Measurements from ENCODE around the gene FHIT. TPM values are rescaled to one million over a fixed set of nuclear protein-coding genes. Genes with fewer than 3 reads are reported as not detected.

FHIT gene
- total RNA-seq, 1 donor from 2014 or later, result 5.7 TPM

DNA sequence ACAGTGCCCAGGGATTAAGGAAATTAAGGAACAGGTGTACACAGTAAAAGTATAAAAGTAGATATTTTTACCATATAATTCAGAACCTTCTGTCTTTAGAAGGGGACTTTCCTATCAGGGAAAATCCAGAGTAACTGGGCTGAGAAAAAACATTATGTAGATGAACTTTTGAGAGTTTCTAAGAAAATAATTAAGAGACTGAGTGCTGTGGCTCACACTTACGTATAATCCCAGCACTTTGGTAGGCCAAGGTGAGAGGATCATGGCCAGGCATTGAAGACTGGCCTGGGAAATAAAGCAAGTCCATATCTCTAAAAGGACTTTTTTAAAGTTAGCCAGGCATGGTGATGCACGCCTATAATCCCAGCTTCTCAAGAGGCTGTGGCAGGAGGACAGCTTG, 1021.8 kb downstream of the FHIT start:
- Histone ChIP-seq H4K20me1 (ENCODE audit: low read depth) (no peaks in the 10 kb centered on the region), H3K4me2 (no peak overlapping the region), H2AFZ (replicated peaks) (no peak overlapping the region), H3K9ac (no peak overlapping the region), H3K27ac (no peak overlapping the region), H3K36me3 (no peaks in the 10 kb centered on the region), H3F3A (ENCODE audit: low read depth) (no peaks in the 10 kb centered on the region), H3K4me1 (no peaks in the 10 kb centered on the region), H3K9me3 (ENCODE audit: low read depth) (no peaks in the 10 kb centered on the region), H3K27me3 (no peaks in the 10 kb centered on the region), H3K4me3 (no peak overlapping the region), H3K79me2 (ENCODE audit: low read depth) (no peaks in the 10 kb centered on the region)
- Mint-ChIP-seq H3K27ac (no peak overlapping the region), H3K4me1 (no peaks in the 10 kb centered on the region), H3K27me3 (ENCODE audit: insufficient read depth, low read depth) (no peaks in the 10 kb centered on the region), H3K4me3 (no peak overlapping the region), H3K9me3 (no peaks in the 10 kb centered on the region), H3K36me3 (no peaks in the 10 kb centered on the region)
- DNase-seq (ENCODE audit: low spot score), result no peak
- no peak for TF ChIP-seq EZH2 (IDR thresholded peaks at IDR 0.05)
- TF ChIP-seq EZH2phosphoT487 (IDR thresholded peaks at IDR 0.05), result no peak
- TF ChIP-seq, protein P1, sequence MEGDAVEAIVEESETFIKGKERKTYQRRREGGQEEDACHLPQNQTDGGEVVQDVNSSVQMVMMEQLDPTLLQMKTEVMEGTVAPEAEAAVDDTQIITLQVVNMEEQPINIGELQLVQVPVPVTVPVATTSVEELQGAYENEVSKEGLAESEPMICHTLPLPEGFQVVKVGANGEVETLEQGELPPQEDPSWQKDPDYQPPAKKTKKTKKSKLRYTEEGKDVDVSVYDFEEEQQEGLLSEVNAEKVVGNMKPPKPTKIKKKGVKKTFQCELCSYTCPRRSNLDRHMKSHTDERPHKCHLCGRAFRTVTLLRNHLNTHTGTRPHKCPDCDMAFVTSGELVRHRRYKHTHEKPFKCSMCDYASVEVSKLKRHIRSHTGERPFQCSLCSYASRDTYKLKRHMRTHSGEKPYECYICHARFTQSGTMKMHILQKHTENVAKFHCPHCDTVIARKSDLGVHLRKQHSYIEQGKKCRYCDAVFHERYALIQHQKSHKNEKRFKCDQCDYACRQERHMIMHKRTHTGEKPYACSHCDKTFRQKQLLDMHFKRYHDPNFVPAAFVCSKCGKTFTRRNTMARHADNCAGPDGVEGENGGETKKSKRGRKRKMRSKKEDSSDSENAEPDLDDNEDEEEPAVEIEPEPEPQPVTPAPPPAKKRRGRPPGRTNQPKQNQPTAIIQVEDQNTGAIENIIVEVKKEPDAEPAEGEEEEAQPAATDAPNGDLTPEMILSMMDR (IDR thresholded peaks at IDR 0.05), result no peak

DNA sequence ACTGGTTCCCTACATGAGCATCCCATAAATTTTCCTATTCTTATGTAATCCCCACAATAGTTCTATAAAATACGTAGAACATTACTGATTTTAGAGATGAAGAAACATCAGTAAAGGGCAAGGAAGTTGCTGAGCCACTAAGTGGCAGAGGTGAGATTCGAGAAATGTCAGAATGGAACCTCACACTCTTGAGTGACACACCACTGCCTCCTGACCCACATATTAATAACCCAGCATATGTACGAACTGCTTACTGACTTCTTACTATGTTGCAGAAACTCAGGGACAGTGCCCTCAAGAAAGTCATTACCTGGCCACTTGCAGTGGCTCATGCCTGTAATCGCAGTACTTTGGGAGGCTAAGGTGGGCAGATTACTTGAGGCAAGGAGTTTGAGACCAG, 1022.4 kb downstream of the FHIT start:
- TF ChIP-seq, protein P1 (IDR thresholded peaks at IDR 0.05), result no peak
- no peak for TF ChIP-seq EZH2 (IDR thresholded peaks at IDR 0.05)
- no peak for TF ChIP-seq EZH2phosphoT487 (IDR thresholded peaks at IDR 0.05)
- H3K27me3 ChIP-seq, result no peaks in the 10 kb centered on the region
- H3K9me3 Mint-ChIP-seq, result no peaks in the 10 kb centered on the region

DNA sequence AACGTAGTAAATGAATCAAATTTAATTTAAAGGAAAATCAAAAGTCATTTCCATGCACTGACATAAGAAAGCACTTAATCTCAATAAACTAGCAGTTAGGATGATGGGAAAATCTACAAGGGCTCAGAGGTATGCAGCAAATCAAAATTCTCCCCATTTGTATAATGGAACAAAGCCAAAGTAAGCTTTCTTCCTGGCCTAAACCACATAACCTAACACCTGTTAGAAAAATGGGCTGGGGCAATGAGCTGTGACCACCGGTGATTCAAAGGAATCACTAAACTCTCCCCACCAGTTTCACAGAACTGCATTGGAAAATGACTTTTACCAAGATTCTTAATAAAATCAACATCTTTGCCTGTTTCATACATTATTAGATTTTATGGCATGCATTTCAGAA, 1024.3 kb downstream of the FHIT start:
- no peaks in the 10 kb centered on the region for H3K79me2 ChIP-seq (ENCODE audit: low read depth)
- H3K9me3 ChIP-seq (ENCODE audit: low read depth), result no peaks in the 10 kb centered on the region
- Mint-ChIP-seq H3K27me3 (ENCODE audit: insufficient read depth, low read depth) (no peaks in the 10 kb centered on the region), H3K4me3 (no peak overlapping the region), H3K4me1 (no peaks in the 10 kb centered on the region), H3K9me3 (no peaks in the 10 kb centered on the region), H3K36me3 (no peaks in the 10 kb centered on the region), H3K27ac (no peak overlapping the region)
- no peaks in the 10 kb centered on the region for H3K27me3 ChIP-seq
- H4K20me1 ChIP-seq (ENCODE audit: low read depth), result no peaks in the 10 kb centered on the region
- no peak for TF ChIP-seq EZH2 (IDR thresholded peaks at IDR 0.05)
- H3K27ac ChIP-seq, result no peak overlapping the region
- H3K9ac ChIP-seq, result no peak overlapping the region
- no peak for DNase-seq (ENCODE audit: low spot score)
- no peaks in the 10 kb centered on the region for H3K4me1 ChIP-seq
- H3K4me2 ChIP-seq, result no peak overlapping the region
- H3F3A ChIP-seq (ENCODE audit: low read depth), result no peaks in the 10 kb centered on the region
- H3K36me3 ChIP-seq, result no peaks in the 10 kb centered on the region
- no peak overlapping the region for H2AFZ ChIP-seq (replicated peaks)
- H3K4me3 ChIP-seq, result no peak overlapping the region

More for the DNA sequence above, 1022.4 kb downstream of the FHIT start:
- Mint-ChIP-seq H3K27ac (no peak overlapping the region), H3K36me3 (no peaks in the 10 kb centered on the region), H3K4me3 (no peak overlapping the region), H3K4me1 (no peaks in the 10 kb centered on the region), H3K27me3 (ENCODE audit: insufficient read depth, low read depth) (no peaks in the 10 kb centered on the region)
- Histone ChIP-seq H2AFZ (replicated peaks) (no peak overlapping the region), H3K4me3 (no peak overlapping the region), H3K27ac (no peak overlapping the region), H4K20me1 (ENCODE audit: low read depth) (no peaks in the 10 kb centered on the region), H3K4me1 (no peaks in the 10 kb centered on the region), H3K79me2 (ENCODE audit: low read depth) (no peaks in the 10 kb centered on the region), H3K9me3 (ENCODE audit: low read depth) (no peaks in the 10 kb centered on the region), H3K4me2 (no peak overlapping the region), H3F3A (ENCODE audit: low read depth) (no peaks in the 10 kb centered on the region), H3K36me3 (no peaks in the 10 kb centered on the region), H3K9ac (no peak overlapping the region)
- DNase-seq (ENCODE audit: low spot score), result no peak

DNA sequence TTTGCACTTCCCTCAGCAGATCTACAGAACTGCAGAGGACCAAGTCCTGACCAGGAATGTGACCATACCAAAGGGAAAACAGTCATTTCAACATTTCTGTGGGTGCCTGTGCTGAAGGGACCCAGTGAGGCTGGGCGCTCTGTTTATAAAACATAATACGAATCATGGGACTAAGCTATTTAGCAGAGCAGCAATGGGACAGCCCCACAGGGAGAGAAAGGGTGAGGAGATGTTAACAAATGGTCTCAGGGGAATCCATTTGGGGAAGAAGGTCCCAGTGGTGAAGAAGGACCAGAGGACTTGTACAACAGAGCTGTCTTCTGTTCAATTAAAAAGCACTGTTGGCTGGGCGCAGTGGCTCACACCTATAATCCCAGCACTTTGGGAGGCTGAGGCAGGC, 1025.4 kb downstream of the FHIT start:
- DNase-seq (ENCODE audit: low spot score), result no peak
- Histone ChIP-seq H3K9ac (no peak overlapping the region), H3K4me2 (no peak overlapping the region), H3K9me3 (ENCODE audit: low read depth) (no peaks in the 10 kb centered on the region), H2AFZ (replicated peaks) (no peak overlapping the region), H3K36me3 (no peaks in the 10 kb centered on the region), H3F3A (ENCODE audit: low read depth) (no peaks in the 10 kb centered on the region), H3K4me3 (no peak overlapping the region), H3K79me2 (ENCODE audit: low read depth) (no peaks in the 10 kb centered on the region), H3K27ac (no peak overlapping the region), H4K20me1 (ENCODE audit: low read depth) (no peaks in the 10 kb centered on the region), H3K27me3 (no peaks in the 10 kb centered on the region), H3K4me1 (no peaks in the 10 kb centered on the region)
- no peaks in the 10 kb centered on the region for H3K9me3 Mint-ChIP-seq
- no peaks in the 10 kb centered on the region for H3K4me1 Mint-ChIP-seq
- H3K27ac Mint-ChIP-seq, result no peak overlapping the region
- TF ChIP-seq EZH2phosphoT487 (IDR thresholded peaks at IDR 0.05) (no peak), EZH2 (IDR thresholded peaks at IDR 0.05) (no peak)
- TF ChIP-seq, protein P1 (IDR thresholded peaks at IDR 0.05), result no peak
- no peaks in the 10 kb centered on the region for H3K27me3 Mint-ChIP-seq (ENCODE audit: insufficient read depth, low read depth)
- H3K4me3 Mint-ChIP-seq, result no peak overlapping the region
- no peaks in the 10 kb centered on the region for H3K36me3 Mint-ChIP-seq

All from neural progenitor cell (in vitro differentiated cells).